GM21515 (cell line): ENCODE measurements around the gene SPAG6.
"Not testable (repeated sequence)": the region's sequence is repeated elsewhere in the genome, so short reads cannot be mapped to it uniquely, and the experiment has no call there.

Experiments used
- ATAC-seq: cut with Tn5 transposase; IDR thresholded peaks from one replicate; pipeline ENCODE4 v1.9.1; 2021; ENCODE audit not compliant: unreplicated experiment

The SPAG6 gene

GRCh38 chr10:22341190-22341925 lies 3.9 kb upstream of the SPAG6 start:
- ATAC-seq: peak; percentile 14

- no peak for ATAC-seq
Observed at GRCh38 chr10:22341926-22342196, 3.4 kb upstream of the SPAG6 start.

- no peak for ATAC-seq
Observed at GRCh38 chr10:22342421-22342820, 2.9 kb upstream of the SPAG6 start.

GRCh38 chr10:22343731-22344130 lies 1.6 kb upstream of the SPAG6 start:
- no peak for ATAC-seq

GRCh38 chr10:22344249-22344648 lies 1.0 kb upstream of the SPAG6 start:
- no peak for ATAC-seq

- ATAC-seq: no peak
Observed at GRCh38 chr10:22344781-22345300, 455 bp upstream of the SPAG6 start.

- no peak for ATAC-seq
Observed at GRCh38 chr10:22346096-22346661, 883 bp downstream of the SPAG6 start.

- no peak for ATAC-seq
Observed at GRCh38 chr10:22349755-22350154, 4.5 kb downstream of the SPAG6 start.

- no peak for ATAC-seq
Observed at GRCh38 chr10:22351131-22351703, 5.9 kb downstream of the SPAG6 start.

GRCh38 chr10:22356324-22356873 lies 11.1 kb downstream of the SPAG6 start:
- no peak for ATAC-seq

GRCh38 chr10:22357770-22358169 lies 12.5 kb downstream of the SPAG6 start:
- not testable (repeated sequence) for ATAC-seq

- ATAC-seq: no peak
Observed at GRCh38 chr10:22363305-22363704, 18.0 kb downstream of the SPAG6 start.

GRCh38 chr10:22364407-22365140 lies 19.3 kb downstream of the SPAG6 start:
- no peak for ATAC-seq

GRCh38 chr10:22365233-22365632 lies 19.9 kb downstream of the SPAG6 start:
- ATAC-seq: peak; percentile 53

- no peak for ATAC-seq
Observed at GRCh38 chr10:22365644-22366434, 20.5 kb downstream of the SPAG6 start.

- no peak for ATAC-seq
Observed at GRCh38 chr10:22366435-22366703, 21.1 kb downstream of the SPAG6 start.

- no peak for ATAC-seq
Observed at GRCh38 chr10:22366771-22367170, 21.5 kb downstream of the SPAG6 start.

- ATAC-seq: no peak
Observed at GRCh38 chr10:22367471-22367870, 22.2 kb downstream of the SPAG6 start.

- ATAC-seq: no peak
Observed at GRCh38 chr10:22368402-22368801, 23.1 kb downstream of the SPAG6 start.

GRCh38 chr10:22368981-22369380 lies 23.7 kb downstream of the SPAG6 start:
- no peak for ATAC-seq
